Cerebellar cortex (tissue), 1 donor: Measurements from ENCODE around the gene FMN1.
A peak's percentile ranks its signal among the peaks of the same experiment; 100 is the strongest.

Source experiments
- DNase-seq: peaks from one replicate; pipeline ENCODE4 v3.0.0-alpha.2; 2015; ENCODE audit warnings: low spot score

Gene FMN1

GRCh38 chr15:33194704-33195670 is at the start of gene FMN1:
Gene FMN1 (minus strand): TSS chr15:33194714. CDS start chr15:33154914, 39,800 bp downstream.
- DNase-seq, result peak; percentile 73

- no peak for DNase-seq
These were observed 49.4 kb upstream of the FMN1 start for GRCh38 chr15:33243869-33244268.

- no peak for DNase-seq
These were observed 48.9 kb upstream of the FMN1 start for GRCh38 chr15:33243393-33243792.

GRCh38 chr15:33242669-33243191 is 48.2 kb upstream of the FMN1 start:
- no peak for DNase-seq

- DNase-seq, result no peak
These were observed 47.7 kb upstream of the FMN1 start for GRCh38 chr15:33242165-33242564.

GRCh38 chr15:33236841-33237509 is 42.5 kb upstream of the FMN1 start:
- no peak for DNase-seq

- DNase-seq, result peak; percentile 28
These were observed 39.5 kb upstream of the FMN1 start for GRCh38 chr15:33234020-33234461.

GRCh38 chr15:33226559-33227181 is 32.2 kb upstream of the FMN1 start:
- no peak for DNase-seq

GRCh38 chr15:33218071-33218491 is 23.6 kb upstream of the FMN1 start:
- no peak for DNase-seq

- no peak for DNase-seq
These were observed 21.7 kb upstream of the FMN1 start for GRCh38 chr15:33215941-33216872.

GRCh38 chr15:33211176-33211808 is 16.8 kb upstream of the FMN1 start:
- DNase-seq, result no peak

- no peak for DNase-seq
These were observed 15.3 kb upstream of the FMN1 start for GRCh38 chr15:33209575-33210481.

- no peak for DNase-seq
These were observed 13.1 kb upstream of the FMN1 start for GRCh38 chr15:33207646-33208045.

GRCh38 chr15:33206366-33206765 is 11.9 kb upstream of the FMN1 start:
- no peak for DNase-seq

- DNase-seq, result no peak
These were observed 10.4 kb upstream of the FMN1 start for GRCh38 chr15:33204926-33205325.

GRCh38 chr15:33204087-33204486 is 9.6 kb upstream of the FMN1 start:
- DNase-seq, result no peak

GRCh38 chr15:33201491-33202231 is 7.1 kb upstream of the FMN1 start:
- DNase-seq, result no peak

GRCh38 chr15:33200903-33201302 is 6.4 kb upstream of the FMN1 start:
- no peak for DNase-seq

- no peak for DNase-seq
These were observed 5.9 kb upstream of the FMN1 start for GRCh38 chr15:33200444-33200843.
